Caki2 (cell line): ENCODE results near the gene ADAMTS8. TPM values are rescaled to one million over a fixed set of nuclear protein-coding genes. Genes with fewer than 3 reads are reported as not detected.

Source experiments
- DNase-seq: peaks from one replicate; pipeline ENCODE4 v3.0.0-alpha.2; 2015; ENCODE audit warnings: low read depth
- in situ Hi-C: cut with HindIII; loops from 2 replicates; pipeline ENCODE4 v1.10.0; 2016; ENCODE audit warnings: low sequenced_read_pairs, low pct_unique_long_range_greater_than_20kb, mixed read lengths
- total RNA-seq: library from RNA; depleted of rRNA; stranded (reverse); fragments of >200 nt; shearing (Covaris generic); gene quantifications from 2 replicates; pipeline ENCODE4 v1.2.3, GENCODE V29; 2014; ENCODE audit warnings: low replicate concordance; rRNA removed

ADAMTS8 gene
- total RNA-seq, 1 experiment from 2014 or later, result 0.74 TPM

DNA sequence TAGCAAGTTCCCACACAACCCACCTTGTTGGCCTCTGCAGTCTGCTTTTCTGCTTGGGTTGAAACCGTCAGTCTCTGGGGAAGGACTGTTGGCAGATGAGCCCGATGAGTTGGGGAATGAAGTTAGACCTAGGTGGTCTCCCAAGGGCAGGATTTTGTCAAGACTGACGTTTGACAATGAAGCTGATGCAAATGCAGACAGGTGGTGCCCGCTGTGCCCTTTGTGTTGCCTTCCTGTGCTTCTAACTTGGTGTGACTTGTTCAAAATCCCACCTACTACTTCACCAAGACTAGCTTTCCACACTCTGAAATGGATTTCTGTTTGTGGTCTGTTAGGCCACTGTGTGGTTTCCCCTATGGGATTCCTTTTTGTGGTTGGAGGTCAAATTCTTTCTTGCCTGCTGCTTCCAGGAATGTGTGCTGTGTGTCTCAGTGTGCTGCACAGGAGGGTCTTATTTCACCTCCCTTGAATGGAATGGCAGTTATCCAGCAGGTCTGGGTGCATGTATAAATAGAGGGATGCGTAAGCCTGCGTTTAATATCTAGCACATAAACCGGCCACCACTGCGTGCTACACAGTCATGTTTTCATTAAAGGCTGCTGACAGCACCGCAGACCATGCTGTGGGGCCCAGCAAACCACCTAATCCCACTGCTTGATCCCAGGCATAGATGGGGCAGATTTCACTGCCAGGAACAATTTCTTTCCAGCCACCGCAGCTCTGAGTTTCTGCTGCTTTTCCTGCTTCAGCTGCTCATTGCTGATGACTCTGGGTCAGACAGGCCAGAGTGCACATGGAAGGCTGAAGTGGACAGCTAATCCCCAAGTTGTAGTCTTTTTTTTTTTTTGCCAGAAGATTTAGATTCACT is 44.8 kb downstream of the ADAMTS8 start:
- in situ Hi-C loops, result no loop called here
- DNase-seq, result peak; percentile 93

DNA sequence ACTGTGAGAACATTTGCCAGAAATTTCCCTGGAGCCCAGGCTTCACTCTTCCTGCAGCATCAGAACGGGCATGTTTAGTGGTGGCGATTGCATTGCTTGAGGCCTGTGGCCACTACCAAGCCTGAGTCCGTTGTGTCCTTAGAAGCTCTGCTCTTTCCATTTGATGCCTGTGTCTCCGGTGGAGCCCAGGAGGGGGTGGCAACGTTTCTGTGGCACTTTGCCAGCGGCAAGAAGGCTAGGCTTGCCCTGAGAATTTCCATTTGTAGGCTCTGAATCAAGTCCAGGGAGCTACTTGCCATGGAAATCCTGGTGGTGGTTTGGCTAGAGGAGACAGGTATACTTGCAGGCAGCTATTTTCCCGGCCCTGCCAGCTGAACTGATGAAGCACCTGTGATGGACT is 47.1 kb downstream of the ADAMTS8 start:
- in situ Hi-C loops, result no loop called here
- DNase-seq, result no peak

DNA sequence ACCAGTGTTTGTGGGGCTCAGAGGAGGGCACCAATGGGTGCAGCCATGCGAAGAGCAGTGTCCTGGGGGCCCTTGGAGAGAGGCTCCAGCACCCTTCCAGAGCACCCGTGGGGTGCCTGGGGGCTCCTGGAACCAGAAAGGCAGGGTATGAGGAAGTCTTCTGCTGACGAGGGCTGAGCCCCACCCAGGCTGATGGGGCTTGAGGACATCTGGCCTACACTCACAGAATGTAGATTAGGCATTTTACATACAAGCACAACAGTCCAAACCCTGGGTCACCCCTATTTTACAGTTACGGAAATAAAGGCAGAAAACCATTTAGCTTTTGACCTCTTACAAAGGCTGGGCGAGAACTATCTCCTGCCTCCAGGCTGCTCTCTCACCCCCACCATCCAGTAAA is 47.6 kb downstream of the ADAMTS8 start:
- no peak for DNase-seq
- in situ Hi-C loops, result no loop called here

DNA sequence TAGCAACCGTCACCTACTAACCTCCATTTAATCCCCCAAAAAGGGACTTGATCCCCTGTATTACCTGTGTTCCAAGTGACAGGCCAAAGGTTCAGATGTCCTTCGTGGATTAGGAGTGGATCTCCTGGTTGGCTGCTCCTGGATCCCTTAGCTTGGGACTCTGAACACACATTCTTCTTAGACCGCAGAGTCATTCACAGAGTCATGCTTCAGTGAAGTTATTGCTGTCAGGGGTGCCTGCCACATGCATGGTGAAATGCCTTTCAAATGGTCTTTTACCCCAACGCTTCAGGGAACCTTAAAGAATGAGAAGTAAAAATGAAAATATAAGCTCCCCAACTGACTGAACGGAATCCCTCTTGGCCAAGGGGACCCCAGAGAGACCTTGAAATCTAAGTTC is 49.1 kb downstream of the ADAMTS8 start:
- peak; percentile 57 for DNase-seq
- in situ Hi-C loops, result no loop called here

DNA sequence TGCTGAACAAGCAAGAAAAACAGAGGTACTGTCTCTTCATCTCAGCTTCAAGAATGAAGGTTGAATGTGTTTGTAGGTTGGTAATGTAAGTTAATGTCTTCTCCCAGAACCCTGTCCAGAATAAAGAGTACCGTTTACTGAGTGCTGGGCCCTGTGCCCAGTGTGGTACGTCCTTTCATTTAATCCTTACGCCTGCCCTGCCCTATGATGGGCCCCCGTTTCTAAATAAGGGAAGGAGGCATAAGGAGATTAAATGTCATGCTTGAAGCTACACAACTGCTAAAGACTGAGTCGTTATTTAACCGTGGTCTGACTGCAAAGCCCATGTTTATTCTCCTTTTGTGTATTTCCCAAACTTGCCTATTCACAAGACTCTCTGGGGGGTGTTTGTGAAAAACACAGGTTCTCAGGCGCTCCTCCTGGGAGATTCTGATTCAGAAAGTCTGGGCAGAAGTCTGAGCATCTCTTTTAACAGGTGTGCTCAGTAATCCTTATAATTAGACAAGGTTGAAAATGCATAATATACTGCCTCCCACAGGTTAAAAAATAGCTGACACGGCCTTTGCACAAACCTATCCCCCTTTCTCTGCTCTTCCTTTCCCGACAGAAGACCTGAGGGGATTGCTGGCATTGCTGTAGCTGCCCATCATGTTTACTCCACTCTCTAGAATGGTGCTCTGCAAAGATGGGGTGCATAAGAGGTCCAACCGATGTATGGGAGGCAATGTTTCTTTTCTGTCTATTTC is 57.4 kb downstream of the ADAMTS8 start:
- in situ Hi-C loops, result no loop called here
- DNase-seq, result no peak

DNA sequence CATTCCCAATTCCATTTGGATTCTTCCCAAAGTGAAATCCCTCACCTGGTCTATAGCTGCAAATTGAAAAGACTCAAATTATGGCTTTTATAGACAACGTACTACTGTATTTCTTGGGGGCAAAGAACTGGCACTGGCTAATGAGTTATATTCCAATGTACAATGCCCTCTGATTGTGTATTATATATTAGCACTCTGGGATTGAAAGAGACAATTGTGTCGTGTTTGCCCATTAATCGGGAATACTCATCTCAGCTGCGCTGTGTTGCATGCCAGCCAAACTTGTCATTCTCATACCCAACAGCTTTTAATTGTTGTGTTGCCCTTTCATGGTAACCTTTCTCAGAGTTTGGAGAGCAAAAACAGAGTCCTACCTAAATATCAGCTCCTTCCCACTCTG is 58.7 kb downstream of the ADAMTS8 start:
- no peak for DNase-seq
- in situ Hi-C loops, result no loop called here

DNA sequence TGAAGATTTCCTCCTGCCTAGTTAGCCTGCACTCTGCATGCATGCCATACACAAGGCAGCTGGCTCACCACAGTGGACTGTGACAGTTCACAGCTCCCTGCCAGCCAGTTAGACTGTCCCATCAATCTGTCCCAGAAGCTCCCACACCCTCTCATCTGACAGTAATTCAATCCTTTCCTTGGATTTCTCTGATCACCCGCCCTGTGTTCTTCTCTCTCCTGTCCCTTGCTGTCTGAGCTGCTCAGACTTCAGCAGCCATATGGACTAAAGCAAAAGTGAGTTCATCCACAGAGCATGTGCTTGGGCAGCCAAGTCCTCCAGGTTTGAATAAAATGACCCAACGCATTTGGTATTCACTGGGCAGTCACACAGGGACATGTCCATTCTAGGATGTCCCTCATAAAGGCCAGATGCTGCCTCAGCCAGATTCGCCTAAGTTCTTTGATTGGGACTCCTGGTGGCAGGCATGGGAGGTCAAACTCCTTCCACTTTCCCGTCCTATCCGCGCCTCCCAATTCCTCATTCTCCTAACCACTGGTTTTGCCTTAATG is 59.2 kb downstream of the ADAMTS8 start:
- in situ Hi-C loops, result no loop called here
- DNase-seq, result peak; percentile 20

DNA sequence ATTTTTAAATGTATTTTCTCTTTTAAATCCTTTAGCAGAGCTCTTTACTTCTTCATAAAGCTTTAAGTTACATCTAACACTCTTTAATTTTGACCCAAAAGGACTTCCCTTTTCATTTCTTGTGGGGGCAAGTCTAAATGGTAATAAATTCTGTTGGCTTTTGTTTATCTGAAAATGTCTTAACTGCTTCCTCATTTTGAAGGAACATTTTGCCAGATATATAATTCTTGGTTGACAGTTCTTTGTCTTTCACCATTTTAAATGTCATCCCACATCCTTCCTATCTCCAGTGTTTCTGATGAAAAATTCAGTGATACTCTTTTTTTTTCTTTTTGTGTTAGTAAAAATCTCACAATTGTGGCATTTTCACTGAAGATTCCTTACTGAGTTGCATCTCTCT is 69.0 kb downstream of the ADAMTS8 start:
- no peak for DNase-seq
- in situ Hi-C loops, result no loop called here

DNA sequence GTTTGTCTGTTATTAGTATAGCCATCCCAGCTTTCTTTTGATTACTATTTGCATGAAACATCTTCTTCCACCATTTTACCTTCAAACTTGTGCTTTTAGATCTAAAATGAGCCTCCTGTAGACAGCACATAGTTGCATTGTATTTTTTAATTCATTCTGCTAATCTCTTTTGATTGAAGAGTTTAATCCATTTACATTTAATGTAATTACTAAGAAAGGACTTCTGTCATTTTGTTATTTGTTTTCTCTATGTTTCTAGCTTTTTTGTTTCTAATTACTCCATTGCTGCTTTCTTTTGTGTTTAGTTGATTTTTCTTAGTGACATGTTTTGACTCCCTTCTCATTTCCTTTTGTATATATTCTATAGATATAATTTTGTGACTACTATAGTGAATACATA is 70.0 kb downstream of the ADAMTS8 start:
- no peak for DNase-seq
- in situ Hi-C loops, result no loop called here

Other genes with a start within 250 kb of the ADAMTS8 start
- 23.8 and 25.5 TPM in 2 replicates for gene ZBTB44, start 113.7 kb downstream of the ADAMTS8 start, total RNA-seq
- 4.6 and 7.1 TPM in 2 replicates for gene ADAMTS15, start 20.0 kb upstream of the ADAMTS8 start, total RNA-seq